ENCODE results near the gene POC1A.

Gene POC1A

DNA sequence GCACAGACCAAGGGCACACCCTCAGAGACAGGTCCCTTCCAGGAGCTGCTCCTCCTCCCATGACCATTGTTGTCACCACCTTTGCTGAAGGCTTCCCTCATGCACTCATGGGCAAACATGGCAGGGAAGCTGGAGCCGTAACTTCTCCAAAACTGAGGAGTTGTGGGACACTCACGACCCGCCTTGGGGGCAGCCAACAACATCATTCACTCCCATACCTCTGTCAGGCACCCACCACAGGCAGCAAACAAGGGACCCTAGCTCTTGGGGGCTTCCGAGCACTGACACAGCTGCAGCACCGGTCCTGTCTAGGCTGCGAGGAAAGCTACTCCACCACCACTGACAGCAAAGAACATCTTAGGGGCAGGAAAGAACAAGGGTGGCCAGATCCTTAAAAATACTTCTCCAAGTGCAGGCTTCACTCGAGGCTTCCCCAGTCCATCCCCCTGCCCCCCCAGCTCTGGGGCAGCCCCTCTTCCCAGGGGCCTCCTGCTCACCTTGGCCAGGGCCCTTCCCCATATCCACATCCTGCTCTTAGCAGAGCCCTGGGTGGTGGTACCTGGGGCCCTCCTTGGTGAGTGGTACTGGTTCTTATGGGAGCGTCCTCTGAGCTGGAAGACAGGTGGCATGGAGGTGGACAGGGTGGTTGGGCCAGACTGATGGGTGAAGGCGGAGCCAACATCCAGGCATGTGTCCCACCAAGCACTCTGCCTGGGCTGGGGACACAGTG lies 69.8 kb downstream of the POC1A start:
- DNase-seq: no peak

DNA sequence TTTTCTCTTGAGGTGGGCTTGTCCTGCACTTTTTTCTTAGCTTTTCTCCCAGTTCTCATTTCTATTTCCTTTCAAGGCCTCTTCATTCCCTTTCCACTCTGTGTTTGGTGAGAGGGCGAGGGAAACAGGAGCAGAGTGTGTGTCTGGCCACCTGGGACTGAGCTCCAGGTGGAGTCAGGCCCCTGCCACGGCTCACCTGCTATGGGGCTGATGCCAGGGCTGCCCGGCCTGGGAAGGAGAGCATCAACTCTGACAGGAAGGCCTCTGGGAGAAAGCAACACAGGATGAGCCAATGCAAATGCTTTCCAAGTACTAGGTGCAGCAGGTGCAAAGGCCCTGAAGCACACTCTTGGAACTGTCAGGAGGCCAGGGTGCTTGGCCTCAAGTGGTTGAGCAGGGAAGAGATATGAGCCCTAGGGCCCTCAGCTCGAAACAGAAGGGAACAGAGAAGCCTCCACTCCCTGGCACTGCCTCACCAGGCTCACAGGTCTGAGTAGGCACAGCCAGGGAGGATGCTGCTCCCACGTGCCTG lies 70.6 kb downstream of the POC1A start:
- no peak for DNase-seq

- no peak for DNase-seq
These were observed 71.3 kb downstream of the POC1A start for GRCh38 chr3:52082951-52083350.

- no peak for DNase-seq
These were observed 73.1 kb downstream of the POC1A start for GRCh38 chr3:52080830-52081719.

- no peak for DNase-seq
These were observed 74.3 kb downstream of the POC1A start for GRCh38 chr3:52079958-52080357.

- DNase-seq: no peak
These were observed 75.3 kb downstream of the POC1A start for GRCh38 chr3:52078781-52079560.

DNA sequence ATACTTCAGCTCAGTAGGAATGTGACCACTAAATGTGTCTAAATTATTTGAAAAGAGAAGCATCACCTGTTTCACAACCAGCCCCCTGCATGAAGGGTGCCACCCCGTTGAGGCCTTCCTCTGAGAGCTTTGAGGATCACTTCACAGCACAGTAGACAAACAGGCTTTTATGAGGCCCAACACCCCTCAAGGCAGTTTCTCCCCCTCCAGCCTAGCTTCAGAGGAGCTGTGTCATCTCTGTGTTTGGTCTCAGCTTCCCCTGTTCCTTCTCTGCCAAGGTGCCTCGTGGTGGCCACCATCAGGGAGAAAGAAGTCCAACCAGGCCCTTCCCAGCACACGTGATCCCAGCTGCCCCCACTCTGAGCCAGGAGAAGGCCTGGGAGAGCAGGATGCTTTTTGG lies 76.3 kb downstream of the POC1A start:
- DNase-seq: no peak

DNA sequence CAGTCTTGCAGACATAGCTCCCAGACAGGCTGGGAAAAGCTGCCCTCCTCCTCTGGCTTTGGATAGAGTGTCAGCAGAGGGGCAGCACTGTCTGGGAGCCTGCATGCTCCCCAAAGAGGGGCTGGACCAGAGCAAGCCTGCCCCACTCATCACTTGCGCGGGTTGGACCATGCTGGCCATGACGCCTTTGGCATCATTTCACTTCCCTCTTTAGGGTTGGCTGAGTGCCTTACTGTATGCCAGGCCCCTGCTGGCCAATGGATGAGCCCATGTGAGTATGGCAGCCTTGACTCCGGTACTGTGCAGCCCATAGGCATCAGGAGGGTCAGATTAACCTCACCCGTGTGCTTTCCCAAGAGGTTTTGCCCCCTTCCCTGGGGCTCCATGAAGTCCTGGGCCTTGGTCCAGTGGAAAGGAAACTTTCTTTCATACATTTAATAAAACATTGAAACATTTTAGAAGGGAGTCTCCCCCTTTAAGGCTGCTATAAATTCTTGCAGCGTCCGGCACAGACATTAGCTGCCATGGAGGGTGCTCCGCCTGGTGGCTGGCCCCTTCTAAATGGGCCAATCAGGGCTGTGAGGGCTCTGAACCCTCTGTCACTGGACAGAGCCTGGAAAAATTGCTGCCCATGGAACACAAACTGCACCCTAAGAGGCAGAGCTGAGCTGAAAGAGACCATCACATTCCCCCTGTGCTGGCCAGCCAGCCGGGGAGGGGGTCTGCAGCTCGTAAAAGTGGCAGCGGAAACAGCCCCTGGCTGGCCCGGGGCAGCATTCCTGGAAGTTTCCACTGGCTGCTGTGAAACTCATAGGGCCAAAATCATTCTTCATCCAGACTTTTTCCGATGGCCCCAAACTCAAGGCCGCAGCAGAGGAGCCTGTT lies 77.1 kb downstream of the POC1A start:
- no peak for DNase-seq

GRCh38 chr3:52073490-52073889 lies 80.7 kb downstream of the POC1A start:
- no peak for DNase-seq

- no peak for DNase-seq
These were observed 81.8 kb downstream of the POC1A start for GRCh38 chr3:52072471-52072870.

GRCh38 chr3:52072020-52072419 lies 82.2 kb downstream of the POC1A start:
- no peak for DNase-seq

- no peak for DNase-seq
These were observed 83.2 kb downstream of the POC1A start for GRCh38 chr3:52070724-52071621.

DNA sequence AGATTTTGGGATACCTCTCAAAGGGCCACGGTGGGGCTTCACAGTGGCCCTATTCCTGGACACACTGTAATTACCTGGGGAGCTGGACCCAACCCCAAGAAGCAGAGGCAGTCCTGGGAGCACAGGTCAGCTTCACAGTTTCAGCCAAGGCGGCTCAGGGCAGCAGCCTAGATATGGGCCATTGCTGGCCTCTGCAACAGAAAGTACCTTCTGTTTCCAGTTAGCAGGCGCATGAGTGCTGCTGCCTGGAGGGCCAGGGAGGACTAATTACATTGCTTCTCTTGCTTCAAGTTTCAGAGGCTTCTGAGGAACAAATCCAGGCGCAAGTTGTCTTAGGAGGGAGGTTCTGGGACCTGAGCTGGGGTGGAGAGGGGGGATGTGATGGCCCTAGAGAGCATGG lies 84.4 kb downstream of the POC1A start:
- DNase-seq: no peak

- no peak for DNase-seq
These were observed 85.1 kb downstream of the POC1A start for GRCh38 chr3:52069135-52069534.

DNA sequence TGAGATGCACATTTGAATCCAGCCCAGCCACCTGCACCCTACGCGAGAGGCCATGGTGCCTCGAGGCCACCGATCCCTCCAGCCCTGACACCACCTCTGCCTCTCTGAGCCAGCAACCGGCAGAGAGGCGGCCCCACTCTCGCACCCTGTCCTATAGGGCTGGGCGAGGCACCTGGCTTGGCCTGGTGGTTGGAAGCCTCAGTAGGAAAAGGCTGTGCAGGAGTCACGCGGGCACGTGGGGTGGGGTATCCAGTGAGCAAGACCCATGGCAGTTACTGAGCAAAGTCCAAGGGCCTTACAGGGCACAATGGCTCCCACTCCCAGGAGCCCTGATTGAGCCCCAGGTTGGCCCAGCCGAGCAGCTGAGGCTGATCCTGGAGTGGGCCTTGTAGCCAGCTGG lies 85.5 kb downstream of the POC1A start:
- no peak for DNase-seq

GRCh38 chr3:52068055-52068571 lies 86.1 kb downstream of the POC1A start:
- no peak for DNase-seq

DNA sequence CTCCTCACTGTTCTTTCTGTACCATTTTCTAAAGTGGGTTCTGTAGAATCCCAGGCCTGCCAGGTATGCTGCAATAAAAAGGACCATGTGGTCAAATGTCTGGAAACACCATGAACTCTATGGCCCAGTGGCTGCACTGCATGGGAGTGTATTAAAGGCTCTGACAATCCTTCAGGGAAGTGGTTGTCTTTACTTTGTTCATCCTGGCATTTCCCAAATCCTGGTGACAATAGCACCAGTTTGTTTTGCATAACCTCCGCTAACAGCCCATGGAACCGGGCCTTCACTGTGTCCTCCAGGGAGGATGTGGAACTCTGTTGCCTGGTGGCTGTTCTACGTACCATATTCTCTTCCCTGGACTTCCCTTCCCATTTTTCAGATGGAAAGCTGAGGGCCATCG lies 86.7 kb downstream of the POC1A start:
- no peak for DNase-seq

DNA sequence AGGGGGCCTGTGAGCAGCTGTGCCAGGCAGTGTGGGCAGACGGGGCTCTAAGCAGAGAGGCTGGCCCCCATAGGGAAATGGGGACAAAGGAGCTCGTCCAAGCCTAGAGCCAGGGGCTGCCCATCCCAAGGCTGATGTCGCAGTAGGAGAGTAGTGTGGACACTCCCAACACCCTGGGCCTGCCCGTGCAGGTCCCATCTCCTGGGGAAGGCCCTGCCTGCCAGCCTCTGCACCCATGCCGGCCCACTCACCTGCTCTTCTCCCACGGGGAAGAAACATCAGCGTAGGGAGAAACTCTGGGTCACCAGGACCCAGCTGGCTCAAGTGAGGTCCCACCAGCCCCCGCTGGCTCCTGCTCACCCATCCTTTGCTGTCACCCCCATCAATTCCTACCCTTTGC lies 87.2 kb downstream of the POC1A start:
- no peak for DNase-seq

DNA sequence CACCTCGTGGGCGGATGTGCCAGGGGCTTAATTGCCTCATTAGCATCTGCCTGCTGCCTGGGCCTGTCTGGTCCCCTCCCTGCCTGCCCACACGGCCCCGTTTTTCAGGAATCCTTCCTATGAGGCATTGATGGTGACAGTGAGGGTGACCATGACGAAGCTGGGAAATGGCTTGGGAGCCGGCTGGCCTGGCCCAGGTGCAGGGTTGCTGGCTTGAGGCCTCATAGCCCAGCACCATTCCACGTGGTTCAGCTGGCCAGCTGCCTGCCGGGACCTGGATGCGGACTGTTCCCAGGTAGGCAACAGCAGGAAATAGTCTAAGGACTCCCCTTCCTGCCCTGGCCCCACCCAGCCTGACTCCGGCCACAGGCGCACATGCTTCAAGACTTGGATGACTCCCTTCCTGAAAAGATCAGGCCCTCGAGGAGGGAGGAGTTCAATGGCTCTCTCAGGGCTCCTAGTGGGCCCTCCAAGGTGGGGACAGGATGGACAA lies 88.9 kb downstream of the POC1A start:
- DNase-seq: no peak

DNA sequence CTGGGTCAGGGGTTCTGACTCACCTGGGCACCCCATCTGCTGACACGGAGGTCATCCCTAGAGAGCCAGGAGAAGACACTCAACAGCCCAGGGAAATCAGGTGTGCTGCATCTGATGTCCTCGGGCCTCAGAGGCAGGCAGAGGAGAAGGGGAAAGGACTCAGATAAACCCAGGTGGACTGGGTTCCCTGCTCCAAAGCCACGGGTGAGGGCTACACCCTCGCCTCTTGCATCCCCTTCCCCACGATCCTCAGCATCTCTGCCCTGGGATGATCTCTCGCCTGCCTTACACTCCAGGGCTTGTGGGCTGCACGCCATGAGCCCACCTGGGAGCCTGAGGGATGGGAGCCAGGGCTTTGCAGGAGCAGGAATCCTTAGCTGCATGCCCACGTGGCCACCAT lies 89.7 kb downstream of the POC1A start:
- no peak for DNase-seq
